HG02588 (cell line): ENCODE measurements around the gene TMEM271.

Experiments
- ATAC-seq: cut with Tn5 transposase; IDR thresholded peaks from one replicate; pipeline ENCODE4 v1.9.1; 2021; ENCODE audit warnings: mild to moderate bottlenecking, moderate library complexity; ENCODE audit not compliant: unreplicated experiment

Gene TMEM271

GRCh38 chr4:576245-576821 is at the start of gene TMEM271:
Gene TMEM271 (minus strand): TSS chr4:576295. CDS start chr4:576062, 233 bp downstream.
- no peak for ATAC-seq

GRCh38 chr4:625631-626161 is 49.6 kb upstream of the TMEM271 start:
- no peak for ATAC-seq

- ATAC-seq, result no peak
Observed at GRCh38 chr4:624705-625590, 48.9 kb upstream of the TMEM271 start, which contains the start of gene PDE6B. Gene PDE6B (plus strand): TSS chr4:625573. CDS start chr4:625627, 54 bp downstream.

- no peak for ATAC-seq
Observed at GRCh38 chr4:623914-624566, 47.9 kb upstream of the TMEM271 start.

- no peak for ATAC-seq
Observed at GRCh38 chr4:622996-623913, 47.2 kb upstream of the TMEM271 start.

GRCh38 chr4:622071-622995 is 46.2 kb upstream of the TMEM271 start:
- ATAC-seq, result no peak

GRCh38 chr4:621296-622070 is 45.4 kb upstream of the TMEM271 start:
- ATAC-seq, result no peak

- no peak for ATAC-seq
Observed at GRCh38 chr4:620851-621261, 44.8 kb upstream of the TMEM271 start.

- no peak for ATAC-seq
Observed at GRCh38 chr4:620201-620600, 44.1 kb upstream of the TMEM271 start.

- ATAC-seq, result no peak
Observed at GRCh38 chr4:617644-618641, 41.8 kb upstream of the TMEM271 start.

- ATAC-seq, result no peak
Observed at GRCh38 chr4:616911-617643, 41.0 kb upstream of the TMEM271 start.

- no peak for ATAC-seq
Observed at GRCh38 chr4:616091-616490, 40.0 kb upstream of the TMEM271 start.

GRCh38 chr4:613126-613525 is 37.0 kb upstream of the TMEM271 start:
- no peak for ATAC-seq

- no peak for ATAC-seq
Observed at GRCh38 chr4:612749-613125, 36.6 kb upstream of the TMEM271 start.

- ATAC-seq, result no peak
Observed at GRCh38 chr4:612052-612748, 36.1 kb upstream of the TMEM271 start.
